Mesothelial cell of epicardium (in vitro differentiated cells): ENCODE measurements around the gene LRRIQ4. TPM values are rescaled to one million over a fixed set of nuclear protein-coding genes. Genes with fewer than 3 reads are reported as not detected.

Experiments
- DNase-seq, 2 experiments: peaks; one replicate each; pipeline ENCODE4 v3.0.0; 2021; ENCODE audit warnings: low spot score in 2 of 2; ENCODE audit not compliant: unreplicated experiment in 2 of 2
- H3K27ac Mint-ChIP-seq: 2 replicates; pipeline ENCODE4 v1.8.0; 2021; ENCODE audit warnings: mixed read lengths
- H3K27me3 Mint-ChIP-seq: 2 replicates; pipeline ENCODE4 v1.8.0; 2021; ENCODE audit warnings: low read depth, mixed read lengths
- H3K36me3 Mint-ChIP-seq: 2 replicates; pipeline ENCODE4 v1.8.0; 2021; ENCODE audit warnings: mixed read lengths
- H3K4me1 Mint-ChIP-seq: 2 replicates; pipeline ENCODE4 v1.8.0; 2021; ENCODE audit warnings: mixed read lengths
- H3K4me3 Mint-ChIP-seq: 2 replicates; pipeline ENCODE4 v1.8.0; 2021; ENCODE audit warnings: mild to moderate bottlenecking, moderate library complexity, mixed read lengths
- H3K9me3 Mint-ChIP-seq: 2 replicates; pipeline ENCODE4 v1.8.0; 2021; ENCODE audit warnings: mixed read lengths
- total RNA-seq: library from RNA; stranded (reverse); gene quantifications from 3 replicates; pipeline ENCODE4 v1.2.1, GENCODE V29; 2021
- TF ChIP-seq, protein P1 (sequence below): fragments of 200-600 bp; sonication (generic); IDR thresholded peaks from one replicate; pipeline ENCODE4 v1.5.0; 2021; ENCODE audit warnings: antibody characterized with exemption; ENCODE audit not compliant: unreplicated experiment

Gene LRRIQ4
- total RNA-seq, 1 donor from 2014 or later, result 0.16 TPM

- Mint-ChIP-seq H3K4me1 (peaks cover 6% of the 10 kb centered on the region), H3K36me3 (no peaks in the 10 kb centered on the region), H3K4me3 (no peak overlapping the region), H3K27me3 (peaks cover 3% of the 10 kb centered on the region), H3K9me3 (no peaks in the 10 kb centered on the region), H3K27ac (no peak overlapping the region)
- DNase-seq, result no peak
- TF ChIP-seq, protein P1, sequence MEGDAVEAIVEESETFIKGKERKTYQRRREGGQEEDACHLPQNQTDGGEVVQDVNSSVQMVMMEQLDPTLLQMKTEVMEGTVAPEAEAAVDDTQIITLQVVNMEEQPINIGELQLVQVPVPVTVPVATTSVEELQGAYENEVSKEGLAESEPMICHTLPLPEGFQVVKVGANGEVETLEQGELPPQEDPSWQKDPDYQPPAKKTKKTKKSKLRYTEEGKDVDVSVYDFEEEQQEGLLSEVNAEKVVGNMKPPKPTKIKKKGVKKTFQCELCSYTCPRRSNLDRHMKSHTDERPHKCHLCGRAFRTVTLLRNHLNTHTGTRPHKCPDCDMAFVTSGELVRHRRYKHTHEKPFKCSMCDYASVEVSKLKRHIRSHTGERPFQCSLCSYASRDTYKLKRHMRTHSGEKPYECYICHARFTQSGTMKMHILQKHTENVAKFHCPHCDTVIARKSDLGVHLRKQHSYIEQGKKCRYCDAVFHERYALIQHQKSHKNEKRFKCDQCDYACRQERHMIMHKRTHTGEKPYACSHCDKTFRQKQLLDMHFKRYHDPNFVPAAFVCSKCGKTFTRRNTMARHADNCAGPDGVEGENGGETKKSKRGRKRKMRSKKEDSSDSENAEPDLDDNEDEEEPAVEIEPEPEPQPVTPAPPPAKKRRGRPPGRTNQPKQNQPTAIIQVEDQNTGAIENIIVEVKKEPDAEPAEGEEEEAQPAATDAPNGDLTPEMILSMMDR, result no peak
Measured at GRCh38 chr3:169861871-169862270, 49.2 kb downstream of the LRRIQ4 start.

- Mint-ChIP-seq H3K4me3 (no peak overlapping the region), H3K9me3 (no peaks in the 10 kb centered on the region), H3K27ac (no peak overlapping the region), H3K36me3 (no peaks in the 10 kb centered on the region), H3K4me1 (peaks cover 6% of the 10 kb centered on the region), H3K27me3 (no peaks in the 10 kb centered on the region)
- TF ChIP-seq, protein P1, result peak; percentile 85
- DNase-seq, result peak in 1 of 2 experiments; percentile 62
Measured at GRCh38 chr3:169863458-169863899, 50.8 kb downstream of the LRRIQ4 start.

GRCh38 chr3:169864270-169864669 lies 51.6 kb downstream of the LRRIQ4 start:
- no peaks in the 10 kb centered on the region for H3K36me3 Mint-ChIP-seq
- no peaks in the 10 kb centered on the region for H3K9me3 Mint-ChIP-seq
- no peak overlapping the region for H3K27ac Mint-ChIP-seq
- H3K27me3 Mint-ChIP-seq, result no peaks in the 10 kb centered on the region
- no peak overlapping the region for H3K4me3 Mint-ChIP-seq
- peaks cover 6% of the 10 kb centered on the region for H3K4me1 Mint-ChIP-seq
- DNase-seq, result no peak
- TF ChIP-seq, protein P1, result no peak

DNA sequence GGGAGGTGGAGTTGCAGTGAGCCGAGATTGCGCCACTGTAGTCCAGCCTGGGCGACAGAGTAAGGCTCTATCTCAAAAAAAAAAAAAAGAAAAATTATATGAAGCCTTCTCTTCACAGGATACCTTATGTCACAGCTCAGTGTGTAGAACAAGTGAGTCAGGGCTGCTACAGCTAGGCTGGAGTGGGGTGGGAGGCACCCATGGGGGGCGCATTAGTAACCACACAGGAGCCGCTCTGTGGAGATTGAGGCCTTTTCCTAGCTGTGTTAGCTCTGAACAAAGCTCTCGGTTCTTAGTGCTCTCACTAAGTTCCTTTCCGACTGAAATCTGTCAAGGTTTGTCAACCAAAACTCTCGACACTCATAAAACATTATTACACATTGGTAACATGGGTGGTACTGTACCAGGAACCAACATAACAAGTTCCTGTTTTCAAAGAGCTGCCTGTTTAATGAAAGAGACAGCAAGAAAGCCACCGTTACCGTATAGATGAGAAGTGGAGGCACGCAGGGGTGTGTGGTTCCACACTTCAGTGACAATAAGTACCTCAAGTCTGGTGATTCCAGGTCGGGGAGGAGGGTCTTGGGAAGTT lies 52.6 kb downstream of the LRRIQ4 start:
- Mint-ChIP-seq H3K9me3 (no peaks in the 10 kb centered on the region), H3K27ac (no peak overlapping the region), H3K36me3 (no peaks in the 10 kb centered on the region), H3K4me1 (peaks cover 6% of the 10 kb centered on the region), H3K4me3 (no peak overlapping the region), H3K27me3 (no peaks in the 10 kb centered on the region)
- TF ChIP-seq, protein P1, result no peak
- no peak for DNase-seq

GRCh38 chr3:169867584-169868210 lies 55.0 kb downstream of the LRRIQ4 start:
- TF ChIP-seq, protein P1, result no peak
- no peaks in the 10 kb centered on the region for H3K27me3 Mint-ChIP-seq
- no peak overlapping the region for H3K27ac Mint-ChIP-seq
- no peaks in the 10 kb centered on the region for H3K36me3 Mint-ChIP-seq
- H3K9me3 Mint-ChIP-seq, result no peaks in the 10 kb centered on the region
- no peak overlapping the region for H3K4me3 Mint-ChIP-seq
- DNase-seq, result no peak
- H3K4me1 Mint-ChIP-seq, result no peaks in the 10 kb centered on the region
